ENCODE measurements around the gene NUP205. TPM values are rescaled to one million over a fixed set of nuclear protein-coding genes. Genes with fewer than 3 reads are reported as not detected.

Gene NUP205
- total and polyA plus RNA-seq, 2 of the 13 experiments (the other 11 are each of a cell fraction or from before 2014, with no cell fraction given) = 46.2 to 87.2 TPM

- WGBS (ENCODE audit: low lambda C conversion rate) = 93% methylated on average over 4 of the region's 4 CpGs
- Histone ChIP-seq H2AFZ (ENCODE audit: low read length) (no peak overlapping the region), H3K9me3 (ENCODE audit: low read length) (no peaks in the 10 kb centered on the region), H4K20me1 (ENCODE audit: insufficient read depth, low read length) (no peaks in the 10 kb centered on the region), H3K27ac (ENCODE audit: extremely low read length, insufficient read depth, low read length) (no peak overlapping the region), H3K79me2 (ENCODE audit: insufficient read depth, low read length) (no peaks in the 10 kb centered on the region), H3K4me3 (replicated peaks in 1 of 3; ENCODE audit: insufficient read depth in 1 of 3, low read depth in 2 of 3, low read length in 3 of 3) (no peak overlapping the region), H3K4me2 (ENCODE audit: low read depth, low read length) (no peak overlapping the region), H3K9ac (ENCODE audit: insufficient read depth, low read depth, low read length) (no peak overlapping the region), H3K4me1 (ENCODE audit: insufficient read depth, low read length) (peaks cover 8% of the 10 kb centered on the region; the same call in 1 of the 2 replicates), H3K36me3 (replicated peaks in 1 of 2; ENCODE audit: control insufficient read depth in 1 of 2, insufficient read depth in 2 of 2, low read length in 2 of 2) (no peaks in the 10 kb centered on the region), H3K27me3 (ENCODE audit: control insufficient read depth in 1 of 2, insufficient read depth in 2 of 2, low read length in 2 of 2) (no peaks in the 10 kb centered on the region)
- ATAC-seq = no peak
- no peak for FAIRE-seq
- TF ChIP-seq GTF2F1 (IDR thresholded peaks at IDR 0.05; ENCODE audit: low read length) (no peak), MAF1 (CRISPR knock-in tag; IDR thresholded peaks at IDR 0.05; ENCODE audit: borderline replicate concordance) (no peak), HIVEP1 (CRISPR knock-in tag; IDR thresholded peaks at IDR 0.05) (no peak), ZNF503 (CRISPR knock-in tag; IDR thresholded peaks at IDR 0.05) (no peak), ZSCAN31 (CRISPR knock-in tag; IDR thresholded peaks at IDR 0.05; ENCODE audit: low read depth) (no peak), MXD4 (CRISPR knock-in tag; IDR thresholded peaks at IDR 0.05) (no peak), ZSCAN21 (CRISPR knock-in tag; IDR thresholded peaks at IDR 0.05; ENCODE audit: borderline replicate concordance) (no peak)
- ChIA-PET CTCF (ENCODE audit: low intra/inter-chr PET ratio, low total read pairs) (no interaction called here), POLR2A (no interaction called here)
- BruUV-seq (replicated peaks) = no TSS peak
- intact Hi-C loops (cut with micrococcal nuclease; ENCODE audit: unreplicated experiment) = no loop called here
- in situ Hi-C loops (cut with HindIII; ENCODE audit: extremely low pct_ligation_motif_present, low pct_unique_long_range_greater_than_20kb) = no loop called here
- no peak for DNase-seq (ENCODE audit: low spot score)
Measured at GRCh38 chr7:135693558-135693957, 135.8 kb downstream of the NUP205 start.

All from HepG2 (cell line).